ENCODE data around the gene GAPVD1. TPM values are rescaled to one million over a fixed set of nuclear protein-coding genes. Genes with fewer than 3 reads are reported as not detected.

Gene GAPVD1
- total RNA-seq, 2 donors from 2014 or later, result 82.8 to 105 TPM

- Histone ChIP-seq H3K4me3 (no peak overlapping the region), H3K27me3 (replicated peaks; ENCODE audit: insufficient read depth) (no peaks in the 10 kb centered on the region), H3K27ac (peak overlapping the region; percentile 23 to 25), H3K9me3 (no peaks in the 10 kb centered on the region), H3K36me3 (peaks cover 27% of the 10 kb centered on the region), H3K4me1 (ENCODE audit: control insufficient read depth in 1 of 2, low read depth in 2 of 2) (peaks cover 8 to 13% of the 10 kb centered on the region in 2 donors)
- peak; percentile 14 for TF ChIP-seq CTCF (IDR thresholded peaks at IDR 0.05)
- ATAC-seq (ENCODE audit: insufficient number of reproducible peaks, low FRiP score, low read depth) (peak; percentile 66), DNase-seq (ENCODE audit: low spot score) (no peak)
Observed at GRCh38 chr9:125343518-125344275, 82.1 kb downstream of the GAPVD1 start.

GRCh38 chr9:125346080-125346732 lies 84.6 kb downstream of the GAPVD1 start:
- Histone ChIP-seq H3K27me3 (replicated peaks; ENCODE audit: insufficient read depth) (no peaks in the 10 kb centered on the region), H3K36me3 (peaks cover 43% of the 10 kb centered on the region), H3K27ac (no peak overlapping the region), H3K4me3 (no peak overlapping the region), H3K4me1 (ENCODE audit: control insufficient read depth in 1 of 2, low read depth in 2 of 2) (peaks cover 8 to 13% of the 10 kb centered on the region in 2 donors), H3K9me3 (no peaks in the 10 kb centered on the region)
- ATAC-seq (ENCODE audit: insufficient number of reproducible peaks, low FRiP score, low read depth), result no peak
- no peak for DNase-seq (ENCODE audit: low spot score)
- TF ChIP-seq CTCF (IDR thresholded peaks at IDR 0.05), result no peak

GRCh38 chr9:125355601-125356000 lies 94.0 kb downstream of the GAPVD1 start:
- Histone ChIP-seq H3K4me1 (ENCODE audit: control insufficient read depth in 1 of 2, low read depth in 2 of 2) (no peaks in the 10 kb centered on the region), H3K4me3 (no peak overlapping the region), H3K36me3 (peaks cover 54% of the 10 kb centered on the region), H3K9me3 (no peaks in the 10 kb centered on the region), H3K27me3 (replicated peaks; ENCODE audit: insufficient read depth) (no peaks in the 10 kb centered on the region), H3K27ac (no peak overlapping the region)
- no peak for TF ChIP-seq CTCF (IDR thresholded peaks at IDR 0.05)
- no peak for DNase-seq (ENCODE audit: low spot score)
- ATAC-seq (ENCODE audit: insufficient number of reproducible peaks, low FRiP score, low read depth), result no peak

- ATAC-seq (ENCODE audit: insufficient number of reproducible peaks, low FRiP score, low read depth) (no peak), DNase-seq (ENCODE audit: low spot score) (no peak)
- Histone ChIP-seq H3K4me1 (ENCODE audit: control insufficient read depth in 1 of 2, low read depth in 2 of 2) (no peaks in the 10 kb centered on the region), H3K4me3 (no peak overlapping the region), H3K36me3 (peaks cover 49% of the 10 kb centered on the region), H3K27me3 (replicated peaks; ENCODE audit: insufficient read depth) (no peaks in the 10 kb centered on the region), H3K27ac (no peak overlapping the region), H3K9me3 (no peaks in the 10 kb centered on the region)
- TF ChIP-seq CTCF (IDR thresholded peaks at IDR 0.05), result no peak
Observed at GRCh38 chr9:125356032-125356431, 94.4 kb downstream of the GAPVD1 start.

GRCh38 chr9:125359011-125359410 lies 97.4 kb downstream of the GAPVD1 start:
- TF ChIP-seq CTCF (IDR thresholded peaks at IDR 0.05), result no peak
- no peak overlapping the region for H3K27ac ChIP-seq
- no peak overlapping the region for H3K4me3 ChIP-seq
- no peaks in the 10 kb centered on the region for H3K9me3 ChIP-seq
- DNase-seq (ENCODE audit: low spot score) (no peak), ATAC-seq (ENCODE audit: insufficient number of reproducible peaks, low FRiP score, low read depth) (no peak)
- H3K36me3 ChIP-seq, result peaks cover 45% of the 10 kb centered on the region
- H3K4me1 ChIP-seq (ENCODE audit: control insufficient read depth in 1 of 2, low read depth in 2 of 2), result no peaks in the 10 kb centered on the region
- no peaks in the 10 kb centered on the region for H3K27me3 ChIP-seq (replicated peaks; ENCODE audit: insufficient read depth)
